GM12878 (cell line): Measurements from ENCODE around the gene NCAN. TPM values are rescaled to one million over a fixed set of nuclear protein-coding genes. Genes with fewer than 3 reads are reported as not detected.

Source experiments
- ATAC-seq: fragments of 200-7000 bp; cut with Tn5 transposase; 3 replicates; pipeline ENCODE4 v1.9.1; 2020; ENCODE audit warnings: mild to moderate bottlenecking, moderate library complexity
- BruUV-seq: library from RNA; stranded (reverse); fragments of 400-500 nt; replicated peaks from 2 replicates; lab custom pipeline; 2021; lab: Mats Ljungman, UMichigan
- CTCF ChIA-PET: fragments of 300-600 bp; sonication (Branson Sonifier 250); formaldehyde crosslinking; extraction: SDS; loops from one replicate; lab custom pipeline; 2021; ENCODE audit warnings: inconsistent platforms; lab: Yijun Ruan, JAX
- POLR2A ChIA-PET: fragments of 350-600 bp; formaldehyde crosslinking; extraction: SDS; loops from one replicate; lab custom pipeline; 2021; ENCODE audit warnings: inconsistent platforms; lab: Charles Lee
- RAD21 ChIA-PET: fragments of 300-600 bp; sonication (Branson Sonifier 250); formaldehyde crosslinking; loops from one replicate; lab custom pipeline; 2023; ENCODE audit warnings: antibody characterized with exemption; ENCODE audit not compliant: unreplicated experiment; lab: Charles Lee
- SMC1A ChIA-PET: fragments of 300-600 bp; sonication (Branson Sonifier 250); formaldehyde crosslinking; loops from one replicate; lab custom pipeline; 2023; ENCODE audit not compliant: unreplicated experiment, uncharacterized antibody; lab: Charles Lee
- DNase-seq: peaks from one replicate; pipeline ENCODE4 v3.0.0-alpha.2; 2011; ENCODE audit warnings: low read depth, low spot score
- FAIRE-seq: peaks from 3 replicates; lab custom pipeline; 2011; peaks lifted over from hg19 to GRCh38; lab: Jason Lieb, UNC
- H2AFZ ChIP-seq: 2 replicates; pipeline ENCODE4 v1.6.0; 2011; ENCODE audit warnings: low read depth, low read length, control low read depth; ENCODE audit not compliant: control insufficient read depth
- H3K27ac ChIP-seq: 2 replicates; pipeline ENCODE4 v1.5.1; 2011; ENCODE audit warnings: control low read depth; ENCODE audit not compliant: control insufficient read depth, insufficient read depth
- H3K27me3 ChIP-seq, 2 experiments: replicated peaks in 1 of 2; 2 replicates each; pipeline versions ENCODE4 v1.6.0 to v1.6.1; 2011; ENCODE audit warnings: low read length in 1 of 2; ENCODE audit not compliant: control insufficient read depth in 2 of 2, insufficient read depth in 2 of 2
- H3K36me3 ChIP-seq, 2 experiments: 2 replicates each; pipeline ENCODE4 v1.5.1; 2011; ENCODE audit warnings: low read length in 1 of 2; ENCODE audit not compliant: control insufficient read depth in 2 of 2, insufficient read depth in 2 of 2
- H3K4me1 ChIP-seq: 2 replicates; pipeline ENCODE4 v1.6.1; 2011; ENCODE audit warnings: mild to moderate bottlenecking, low read length, moderate library complexity, mixed read lengths; ENCODE audit not compliant: control insufficient read depth, insufficient read depth
- H3K4me2 ChIP-seq: 2 replicates; pipeline ENCODE4 v1.6.0; 2011; ENCODE audit warnings: control low read depth; ENCODE audit not compliant: control insufficient read depth, insufficient read depth
- H3K4me3 ChIP-seq: fragments of 200-600 bp; sonication (generic); 2 replicates; pipeline ENCODE4 v1.5.1; 2016
- H3K79me2 ChIP-seq: 2 replicates; pipeline ENCODE4 v1.6.0; 2011; ENCODE audit warnings: low read length; ENCODE audit not compliant: control insufficient read depth, insufficient read depth
- H3K9ac ChIP-seq: 2 replicates; pipeline ENCODE4 v1.8.0; 2011; ENCODE audit warnings: low read length, control low read depth, mixed read lengths; ENCODE audit not compliant: control insufficient read depth, insufficient read depth
- H3K9me3 ChIP-seq: replicated peaks from 3 replicates; pipeline ENCODE4 v1.5.1; 2011; ENCODE audit warnings: mild to moderate bottlenecking, low read length; ENCODE audit not compliant: control insufficient read depth, insufficient read depth
- H4K20me1 ChIP-seq: 2 replicates; pipeline ENCODE4 v1.6.0; 2011; ENCODE audit not compliant: control insufficient read depth, insufficient read depth
- ZZZ3 ChIP-seq: IDR thresholded peaks from 2 replicates; pipeline ENCODE4 v1.6.1; 2011; ENCODE audit warnings: low read depth; ENCODE audit not compliant: control insufficient read depth, insufficient read length
- WGBS: methylation state at CpG from one replicate; pipeline ENCODE4 v1.1.6; 2016; ENCODE audit warnings: low lambda C conversion rate; ENCODE audit not compliant: insufficient replicate concordance, insufficient coverage; ENCODE audit errors: missing lambda C conversion rate; 5-methylcytosine and 5-hydroxymethylcytosine counted together
- in situ Hi-C: fragments of 300-500 bp; cut with MboI; formaldehyde crosslinking; loops from 9 replicates; pipeline ENCODE4 v1.14.3; 2018; ENCODE audit warnings: mixed read lengths
- intact Hi-C: fragments of 100-400 bp; cut with micrococcal nuclease; formaldehyde crosslinking; loops from one replicate; pipeline ENCODE4 v1.14.2; 2022; ENCODE audit not compliant: unreplicated experiment
- polyA plus RNA-seq, 11 experiments: library from polyadenylated mRNA; depleted of rRNA in 4 of 11; unstranded in 6 of 11; stranded (reverse) in 5 of 11; fragments of >200 nt; fragmentation: Nextera tagmentation in 4 of 11; fragmentation: Illumina TruSeq in 1 of 11; extraction: Ambion mirVana in 4 of 11; extraction: Trizol in 1 of 11; gene quantifications; 1 replicate in 1 of 11; 2 replicates in 10 of 11; pipeline versions ENCODE4 v1.2.1 to v1.2.3, GENCODE V29; 2011 to 2016; ENCODE audit warnings: inconsistent platforms in 2 of 11, missing spikeins in 2 of 11, low read depth in 1 of 11
- total RNA-seq, 4 experiments: library from RNA; depleted of rRNA in 3 of 4; stranded (reverse); fragments of >200 nt in 3 of 4; fragmentation: Illumina TruSeq in 1 of 4; extraction: Trizol in 1 of 4; gene quantifications; 2 replicates each; pipeline versions ENCODE4 v1.2.1 to v1.2.3, GENCODE V29; 2013 to 2021
- TF ChIP-seq, protein P1 (sequence below): fragments of 450-650 bp; IDR thresholded peaks from 2 replicates; pipeline ENCODE4 v1.6.1; 2018; ENCODE audit warnings: borderline replicate concordance, mild to moderate bottlenecking; ENCODE audit not compliant: partially characterized antibody

NCAN gene
- total and polyA plus RNA-seq, 10 of the 15 experiments (the other 5 are each of a cell fraction or from before 2014, with no cell fraction given): 0.02 to 0.34 (median 0.12) TPM; not detected in 1

GRCh38 chr19:19224150-19224851 lies 12.5 kb downstream of the NCAN start:
- BruUV-seq: no TSS peak
- Histone ChIP-seq H3K36me3 (no peaks in the 10 kb centered on the region), H3K9ac (no peak overlapping the region), H3K79me2 (no peaks in the 10 kb centered on the region), H3K27me3 (no peaks in the 10 kb centered on the region), H3K4me1 (peaks cover 4% of the 10 kb centered on the region), H3K4me2 (peak overlapping the region; percentile 93), H2AFZ (peak overlapping the region; percentile 74), H3K9me3 (no peaks in the 10 kb centered on the region), H3K27ac (no peak overlapping the region), H3K4me3 (no peak overlapping the region), H4K20me1 (no peaks in the 10 kb centered on the region)
- ChIA-PET POLR2A (no interaction called here), RAD21 (no interaction called here), SMC1A (interaction anchor here (0.6 to 1.8 kb wide), 2 partner anchors 50 to 891 kb away, joined by 3 to 6 read pairs; no protein-coding TSS in a partner anchor), CTCF (interaction anchor here (0.6 to 2.2 kb wide), 3 partner anchors 21 to 67 kb away, joined by 6 to 9 read pairs (median 7); partner anchors contain the start of gene NR2C2AP)
- no peak for TF ChIP-seq ZZZ3
- TF ChIP-seq, protein P1, sequence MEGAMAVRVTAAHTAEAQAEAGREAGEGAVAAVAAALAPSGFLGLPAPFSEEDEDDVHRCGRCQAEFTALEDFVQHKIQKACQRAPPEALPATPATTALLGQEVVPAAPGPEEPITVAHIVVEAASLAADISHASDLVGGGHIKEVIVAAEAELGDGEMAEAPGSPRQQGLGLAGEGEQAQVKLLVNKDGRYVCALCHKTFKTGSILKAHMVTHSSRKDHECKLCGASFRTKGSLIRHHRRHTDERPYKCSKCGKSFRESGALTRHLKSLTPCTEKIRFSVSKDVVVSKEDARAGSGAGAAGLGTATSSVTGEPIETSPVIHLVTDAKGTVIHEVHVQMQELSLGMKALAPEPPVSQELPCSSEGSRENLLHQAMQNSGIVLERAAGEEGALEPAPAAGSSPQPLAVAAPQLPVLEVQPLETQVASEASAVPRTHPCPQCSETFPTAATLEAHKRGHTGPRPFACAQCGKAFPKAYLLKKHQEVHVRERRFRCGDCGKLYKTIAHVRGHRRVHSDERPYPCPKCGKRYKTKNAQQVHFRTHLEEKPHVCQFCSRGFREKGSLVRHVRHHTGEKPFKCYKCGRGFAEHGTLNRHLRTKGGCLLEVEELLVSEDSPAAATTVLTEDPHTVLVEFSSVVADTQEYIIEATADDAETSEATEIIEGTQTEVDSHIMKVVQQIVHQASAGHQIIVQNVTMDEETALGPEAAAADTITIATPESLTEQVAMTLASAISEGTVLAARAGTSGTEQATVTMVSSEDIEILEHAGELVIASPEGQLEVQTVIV: no peak
- in situ Hi-C loops (no loop called here), intact Hi-C loops (no loop called here)
- FAIRE-seq (no peak), ATAC-seq (no peak), DNase-seq (no peak)
- 81% methylated on average over 17 of the region's 17 CpGs for WGBS
